Stomach smooth muscle (tissue), 2 donors: ENCODE measurements around the gene ARSG.

ENCODE experiments used
- H3K27ac ChIP-seq: one replicate; pipeline ENCODE4 v1.7.0; 2013; ENCODE audit warnings: mild to moderate bottlenecking, low read length, inconsistent platforms
- H3K27me3 ChIP-seq, 2 donors: one replicate each; pipeline ENCODE4 v1.7.0; 2013; ENCODE audit warnings: low read length in 2 of 2; ENCODE audit not compliant: insufficient read depth in 2 of 2, control insufficient read depth in 1 of 2
- H3K36me3 ChIP-seq, 2 donors: one replicate each; pipeline ENCODE4 v1.7.0; 2013; ENCODE audit warnings: low read length in 2 of 2; ENCODE audit not compliant: control insufficient read depth in 2 of 2, insufficient read depth in 2 of 2
- H3K4me1 ChIP-seq: one replicate; pipeline ENCODE4 v1.7.0; 2013; ENCODE audit warnings: low read length; ENCODE audit not compliant: control insufficient read depth, insufficient read depth
- H3K4me3 ChIP-seq, 2 donors: one replicate each; pipeline ENCODE4 v1.7.0; 2013; ENCODE audit warnings: low read length in 2 of 2
- H3K9ac ChIP-seq, 2 donors: one replicate each; pipeline ENCODE4 v1.7.0; 2013; ENCODE audit warnings: low read length in 2 of 2, mild to moderate bottlenecking in 1 of 2
- H3K9me3 ChIP-seq, 2 donors: one replicate each; pipeline ENCODE4 v1.7.0; 2013; ENCODE audit warnings: low read length in 2 of 2; ENCODE audit not compliant: control insufficient read depth in 2 of 2
- donor health status: healthy.
- donor health status: Pancreatic carcinoma.

The ARSG gene

DNA sequence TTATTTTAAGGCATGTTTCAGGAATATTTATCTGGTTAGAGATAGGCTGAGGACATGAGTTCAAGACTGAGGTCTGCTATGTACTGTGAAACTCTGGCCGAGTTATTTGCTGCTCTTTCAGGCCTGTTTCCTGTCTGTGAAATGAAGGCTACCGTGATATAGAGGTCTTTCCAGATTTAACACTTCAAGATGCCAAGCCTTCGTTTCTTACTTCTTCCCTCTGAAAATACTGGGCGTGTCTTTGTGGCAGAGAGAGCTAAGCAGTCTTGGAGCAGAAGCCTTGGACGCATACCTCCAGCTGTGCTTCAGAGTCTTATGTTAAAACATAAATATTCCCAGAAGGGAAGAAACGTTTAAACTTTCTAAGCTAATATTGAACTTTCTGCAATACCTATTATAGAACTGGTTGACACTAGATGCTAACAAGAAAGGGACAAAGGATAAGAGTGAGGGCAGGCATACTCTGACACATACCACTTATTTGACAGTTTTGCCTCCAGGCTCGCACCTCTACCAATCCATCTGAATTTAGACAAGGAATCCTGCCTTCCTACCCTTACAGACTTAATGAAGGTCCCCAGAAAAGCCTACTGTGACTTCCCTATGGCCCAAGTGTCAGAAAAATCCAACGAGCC lies 148.5 kb downstream of the ARSG start:
- H3K36me3 ChIP-seq: peaks cover 17 to 18% of the 10 kb centered on the region in 2 donors

DNA sequence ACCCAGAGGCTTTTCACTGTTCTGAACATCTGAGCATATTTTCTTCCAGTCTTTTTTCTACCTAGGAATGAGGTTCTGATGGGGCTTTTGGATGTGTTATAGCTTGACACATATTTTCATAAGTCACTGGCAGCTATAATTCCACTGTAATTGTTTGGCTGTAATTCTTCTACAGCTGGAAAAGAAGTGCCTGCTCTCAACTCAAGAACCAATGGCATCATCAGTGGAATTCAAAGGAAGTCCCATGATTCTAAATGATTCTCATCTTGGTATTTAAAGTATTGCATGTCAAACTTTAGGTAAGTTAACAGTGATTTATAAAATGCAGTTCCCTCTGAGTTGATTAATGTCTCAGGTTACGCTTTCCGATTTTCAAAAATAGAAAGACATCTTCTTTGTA lies 149.2 kb downstream of the ARSG start:
- H3K36me3 ChIP-seq: peaks cover 13% of the 10 kb centered on the region in 2 donors
- H3K4me3 ChIP-seq: no peak overlapping the region
- no peaks in the 10 kb centered on the region for H3K27me3 ChIP-seq
- H3K9me3 ChIP-seq: no peaks in the 10 kb centered on the region
- H3K9ac ChIP-seq: no peak overlapping the region
- no peak overlapping the region for H3K27ac ChIP-seq
- peaks cover 11% of the 10 kb centered on the region for H3K4me1 ChIP-seq

More for the DNA sequence above, 148.5 kb downstream of the ARSG start:
- no peaks in the 10 kb centered on the region for H3K9me3 ChIP-seq
- no peak overlapping the region for H3K4me3 ChIP-seq
- H3K27ac ChIP-seq: no peak overlapping the region
- H3K27me3 ChIP-seq: no peaks in the 10 kb centered on the region
- no peak overlapping the region for H3K9ac ChIP-seq
- H3K4me1 ChIP-seq: peaks cover 11% of the 10 kb centered on the region

DNA sequence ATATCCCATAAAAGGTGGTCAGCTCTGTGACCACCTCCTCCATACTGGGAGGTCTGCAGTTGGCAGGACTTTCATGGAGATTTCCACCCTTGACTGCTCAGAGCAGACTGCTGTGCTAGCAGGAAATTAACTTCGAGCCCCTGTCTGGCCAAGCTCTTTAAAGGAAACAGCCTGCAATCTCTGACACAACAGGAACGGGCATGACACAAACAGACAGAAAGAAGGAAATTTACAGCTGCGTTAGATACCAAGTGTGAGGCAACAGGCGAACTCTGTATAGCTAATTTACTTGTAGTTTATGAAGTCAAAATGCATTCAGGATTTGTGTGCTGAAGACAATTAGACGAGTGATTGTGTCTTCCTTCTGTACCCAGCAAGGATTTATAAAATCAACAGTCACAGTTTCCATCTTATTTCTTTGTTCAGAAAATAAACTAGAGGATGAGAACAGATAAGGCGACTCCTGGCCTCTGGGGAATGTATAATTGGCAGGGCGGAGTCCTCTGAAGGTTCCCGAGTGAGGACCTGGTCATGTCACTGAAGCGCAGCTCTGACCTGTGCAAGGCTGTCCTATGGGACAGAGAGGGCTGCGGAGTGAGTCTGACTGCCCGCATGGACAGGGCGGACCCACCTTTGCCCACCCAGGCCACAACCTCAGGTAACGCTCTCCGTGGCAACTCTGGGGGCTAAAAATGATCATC lies 149.9 kb downstream of the ARSG start:
- H3K9ac ChIP-seq: no peak overlapping the region
- peaks cover 6% of the 10 kb centered on the region for H3K4me1 ChIP-seq
- H3K9me3 ChIP-seq: no peaks in the 10 kb centered on the region
- H3K27me3 ChIP-seq: no peaks in the 10 kb centered on the region
- peaks cover 9 to 13% of the 10 kb centered on the region in 2 donors for H3K36me3 ChIP-seq
- no peak overlapping the region for H3K4me3 ChIP-seq
- H3K27ac ChIP-seq: no peak overlapping the region

DNA sequence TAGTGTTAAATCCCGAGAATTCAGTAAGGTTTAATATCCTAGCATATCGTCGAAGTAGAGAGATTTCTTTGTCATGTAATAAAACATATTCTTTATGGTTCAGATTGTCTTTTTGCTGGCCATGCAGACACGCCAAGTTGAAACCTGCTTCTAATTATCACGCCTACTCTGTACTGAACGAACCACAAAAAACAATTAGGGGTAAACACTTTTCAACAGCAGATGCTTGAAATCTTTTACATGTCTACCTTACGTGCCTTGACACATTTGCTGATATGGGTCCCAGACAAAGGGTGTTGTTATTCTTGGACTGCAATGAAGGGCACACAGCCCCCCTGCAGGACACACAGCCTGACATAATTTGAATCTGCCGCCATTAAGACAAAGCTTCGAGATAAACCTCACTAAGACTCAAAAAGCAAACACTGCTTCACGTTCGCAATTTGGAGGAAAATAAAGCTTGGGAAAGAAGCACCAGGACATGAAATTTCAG lies 152.7 kb downstream of the ARSG start:
- Histone ChIP-seq H3K4me3 (no peak overlapping the region), H3K9me3 (no peaks in the 10 kb centered on the region), H3K9ac (no peak overlapping the region), H3K27ac (no peak overlapping the region), H3K27me3 (no peaks in the 10 kb centered on the region), H3K4me1 (peaks cover 2% of the 10 kb centered on the region), H3K36me3 (peaks cover 17 to 21% of the 10 kb centered on the region in 2 donors)

DNA sequence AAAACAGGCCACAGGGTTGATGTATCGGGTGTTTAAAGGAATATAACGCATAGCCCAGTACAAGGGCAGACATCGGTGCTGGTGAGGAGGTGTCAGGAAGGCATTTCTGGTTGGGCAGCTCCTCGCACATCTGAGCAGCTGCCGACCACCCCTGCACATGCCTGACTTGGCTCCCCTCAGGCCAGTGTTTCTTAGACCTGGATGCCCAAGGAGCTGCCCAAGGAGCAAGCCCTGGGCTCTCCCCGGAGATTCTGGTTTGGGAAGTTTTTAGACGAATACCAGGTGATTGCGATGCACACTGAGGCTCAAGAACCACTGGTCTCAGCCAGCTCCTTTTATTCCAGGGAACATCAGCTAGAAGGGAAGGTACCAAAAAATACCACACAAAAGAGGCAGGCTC lies 154.4 kb downstream of the ARSG start:
- Histone ChIP-seq H3K4me3 (no peak overlapping the region), H3K9me3 (no peaks in the 10 kb centered on the region), H3K36me3 (peaks cover 29 to 35% of the 10 kb centered on the region in 2 donors), H3K4me1 (peaks cover 2% of the 10 kb centered on the region), H3K9ac (no peak overlapping the region), H3K27me3 (no peaks in the 10 kb centered on the region), H3K27ac (no peak overlapping the region)

DNA sequence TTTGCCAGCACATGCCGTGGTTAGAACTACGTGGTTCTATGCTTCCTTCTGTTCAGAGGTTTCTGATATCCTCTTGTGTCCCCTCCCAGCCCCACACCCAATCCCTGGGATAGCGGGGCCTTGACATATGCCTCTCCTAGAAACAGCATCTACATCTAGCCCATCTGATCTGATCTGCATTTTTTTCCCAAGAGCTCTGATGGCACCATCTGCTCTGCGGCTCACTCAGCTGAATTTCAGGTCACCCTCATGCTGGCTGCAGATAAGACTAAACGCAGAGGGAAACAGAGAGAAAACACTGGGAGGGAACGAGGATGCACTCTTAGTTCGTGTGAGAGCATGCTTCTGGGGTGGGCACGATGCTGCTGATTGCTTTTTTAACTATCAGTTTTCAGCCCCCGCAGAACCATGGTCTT lies 155.3 kb downstream of the ARSG start:
- H3K36me3 ChIP-seq: peaks cover 27 to 32% of the 10 kb centered on the region in 2 donors
- no peak overlapping the region for H3K27ac ChIP-seq
- no peaks in the 10 kb centered on the region for H3K9me3 ChIP-seq
- peaks cover 2% of the 10 kb centered on the region for H3K4me1 ChIP-seq
- H3K9ac ChIP-seq: no peak overlapping the region
- no peak overlapping the region for H3K4me3 ChIP-seq
- H3K27me3 ChIP-seq: no peaks in the 10 kb centered on the region

DNA sequence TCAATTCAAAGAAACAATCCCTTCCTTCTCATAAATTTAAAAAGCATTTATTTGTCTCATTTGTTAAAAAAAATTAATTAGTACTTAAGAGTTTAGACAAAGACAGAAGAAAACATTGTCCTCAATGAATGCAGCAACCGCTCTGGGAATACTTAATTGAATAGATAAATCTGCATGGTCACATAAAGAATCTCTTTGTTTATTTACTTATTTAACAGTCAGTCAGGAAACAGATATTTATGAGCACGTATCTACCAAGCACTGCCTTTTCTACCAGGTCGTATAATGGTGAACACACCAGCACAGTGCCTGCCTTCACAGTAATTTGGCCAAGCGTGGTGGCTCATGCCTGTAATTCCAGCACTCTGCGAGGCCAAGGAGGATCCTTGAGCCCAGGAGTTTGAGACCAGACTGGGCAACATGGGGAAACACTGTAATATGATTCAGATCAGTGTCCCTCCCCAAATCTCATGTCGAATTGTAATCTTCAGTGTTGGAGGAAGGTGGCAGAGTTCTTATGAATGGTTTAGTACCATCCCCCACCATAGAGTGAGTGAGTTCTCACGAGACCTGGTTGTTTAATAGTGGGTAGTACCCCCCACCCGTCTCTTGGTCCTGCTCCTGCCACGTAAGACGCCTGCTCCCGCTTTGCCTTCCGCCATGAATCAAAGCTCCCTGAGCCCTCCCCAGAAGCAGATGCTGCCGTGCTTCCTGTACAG lies 157.9 kb downstream of the ARSG start:
- Histone ChIP-seq H3K36me3 (peaks cover 20 to 30% of the 10 kb centered on the region in 2 donors), H3K27ac (no peak overlapping the region), H3K4me3 (no peak overlapping the region), H3K9ac (no peak overlapping the region), H3K4me1 (no peaks in the 10 kb centered on the region), H3K27me3 (no peaks in the 10 kb centered on the region), H3K9me3 (no peaks in the 10 kb centered on the region)

DNA sequence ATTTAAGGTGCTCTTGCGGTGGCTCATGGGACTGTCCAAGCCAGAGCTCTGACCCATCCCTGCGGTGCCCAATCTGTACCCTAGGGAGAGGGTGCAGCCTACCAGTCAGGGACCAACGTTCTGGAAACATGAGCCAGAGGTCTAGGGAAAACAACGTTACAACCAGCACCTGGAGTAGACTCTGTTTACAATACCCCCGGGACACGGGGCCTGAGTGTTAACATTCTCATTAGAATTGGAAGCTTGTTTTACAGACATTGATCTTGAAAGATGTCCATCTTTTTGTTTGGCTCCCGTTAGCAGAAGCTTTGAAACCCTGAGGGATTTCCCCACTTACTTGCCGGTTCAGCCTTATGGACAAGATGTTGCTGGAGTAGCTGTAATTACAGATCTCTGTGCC lies 159.1 kb downstream of the ARSG start:
- Histone ChIP-seq H3K9me3 (no peaks in the 10 kb centered on the region), H3K27ac (no peak overlapping the region), H3K4me1 (no peaks in the 10 kb centered on the region), H3K36me3 (peaks cover 20 to 30% of the 10 kb centered on the region in 2 donors), H3K27me3 (no peaks in the 10 kb centered on the region), H3K4me3 (no peak overlapping the region), H3K9ac (no peak overlapping the region)

DNA sequence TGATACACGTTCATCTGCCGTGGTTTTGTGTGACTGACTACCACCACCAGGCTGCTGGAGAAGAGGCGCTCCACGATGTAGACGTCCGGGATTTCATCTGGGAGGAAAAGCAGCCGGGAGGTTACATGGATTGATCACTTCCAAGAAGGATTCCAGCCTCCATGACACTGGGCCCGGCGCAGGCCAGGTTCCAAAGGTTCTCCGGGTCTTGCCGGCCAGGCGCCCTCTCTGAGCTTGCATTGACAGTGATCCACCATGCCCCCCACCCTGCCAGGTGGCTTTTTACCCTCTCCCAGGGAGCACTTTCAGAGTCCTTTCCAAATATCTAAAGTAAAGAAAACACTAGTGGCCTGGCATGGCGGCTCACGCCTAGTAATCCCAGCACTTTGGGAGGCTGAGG lies 159.5 kb downstream of the ARSG start:
- Histone ChIP-seq H3K9me3 (no peaks in the 10 kb centered on the region), H3K27me3 (no peaks in the 10 kb centered on the region), H3K4me1 (no peaks in the 10 kb centered on the region), H3K4me3 (no peak overlapping the region), H3K36me3 (peaks cover 20 to 26% of the 10 kb centered on the region in 2 donors), H3K9ac (no peak overlapping the region), H3K27ac (no peak overlapping the region)

DNA sequence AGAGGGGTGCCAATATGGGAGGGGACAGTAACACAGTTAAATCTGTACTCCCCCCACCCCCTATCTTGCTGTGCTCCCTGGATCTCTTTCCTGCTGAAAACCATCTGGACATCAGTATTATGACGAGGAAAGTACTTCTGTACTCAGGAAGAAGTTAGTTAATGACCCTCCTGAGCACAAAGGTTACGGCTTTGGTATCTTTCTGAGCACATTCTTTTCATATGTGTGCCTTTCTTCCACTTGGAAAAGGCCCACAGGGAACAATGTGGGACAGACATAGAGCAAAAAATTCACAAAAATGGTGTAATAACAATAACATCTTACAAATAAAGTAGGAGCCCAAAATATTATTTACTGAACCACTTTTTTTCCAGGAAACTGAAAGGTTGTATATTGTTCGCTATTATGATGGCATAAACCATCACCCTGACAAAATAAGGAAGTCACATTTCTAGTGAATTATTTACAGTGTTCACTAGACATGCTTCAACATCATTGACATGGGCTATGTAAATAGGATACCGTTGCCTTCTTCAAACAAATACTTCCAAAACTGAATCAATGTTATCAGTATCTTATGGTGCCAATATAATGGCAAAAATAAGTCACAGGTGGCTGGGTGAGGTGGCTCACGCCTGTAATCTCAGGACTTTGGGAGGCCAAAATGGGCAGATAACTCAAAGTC lies 160.5 kb downstream of the ARSG start:
- peaks cover 8% of the 10 kb centered on the region for H3K4me1 ChIP-seq
- no peak overlapping the region for H3K27ac ChIP-seq
- no peak overlapping the region for H3K9ac ChIP-seq
- H3K27me3 ChIP-seq: no peaks in the 10 kb centered on the region
- H3K36me3 ChIP-seq: peaks cover 20 to 24% of the 10 kb centered on the region in 2 donors
- no peak overlapping the region for H3K4me3 ChIP-seq
- no peaks in the 10 kb centered on the region for H3K9me3 ChIP-seq
